ENCODE results near the gene KRT10.
"Not testable (repeated sequence)": the region's sequence is repeated elsewhere in the genome, so short reads cannot be mapped to it uniquely, and the experiment has no call there.

KRT10 gene

GRCh38 chr17:40822132-40822812 lies at the start of gene KRT10:
KRT10 (minus strand) TSS chr17:40822614; CDS start chr17:40822585, 29 bp downstream.
- DNase-seq (ENCODE audit: low read depth in 2 of 2, low spot score in 1 of 2) = no peak

- no peak for DNase-seq (ENCODE audit: low read depth in 2 of 2, low spot score in 1 of 2)
Measured at GRCh38 chr17:40871316-40871715, 48.9 kb upstream of the KRT10 start.

GRCh38 chr17:40870136-40870535 lies 47.7 kb upstream of the KRT10 start:
- no peak for DNase-seq (ENCODE audit: low read depth in 2 of 2, low spot score in 1 of 2)

- no peak for DNase-seq (ENCODE audit: low read depth in 2 of 2, low spot score in 1 of 2)
Measured at GRCh38 chr17:40866838-40867237, 44.4 kb upstream of the KRT10 start, which contains the start of gene KRT12. KRT12 (minus strand) TSS chr17:40867223; CDS start chr17:40867186, 37 bp downstream.

GRCh38 chr17:40864661-40865390 lies 42.4 kb upstream of the KRT10 start:
- no peak for DNase-seq (ENCODE audit: low read depth in 2 of 2, low spot score in 1 of 2)

GRCh38 chr17:40862985-40863733 lies 40.7 kb upstream of the KRT10 start:
- no peak for DNase-seq (ENCODE audit: low read depth in 2 of 2, low spot score in 1 of 2)

- no peak for DNase-seq (ENCODE audit: low read depth in 2 of 2, low spot score in 1 of 2)
Measured at GRCh38 chr17:40859536-40859935, 37.1 kb upstream of the KRT10 start.

- not testable (repeated sequence) for DNase-seq (ENCODE audit: low read depth in 2 of 2, low spot score in 1 of 2)
Measured at GRCh38 chr17:40858667-40859066, 36.3 kb upstream of the KRT10 start.

- DNase-seq (ENCODE audit: low read depth in 2 of 2, low spot score in 1 of 2) = no peak
Measured at GRCh38 chr17:40857535-40857934, 35.1 kb upstream of the KRT10 start.

GRCh38 chr17:40854175-40854814 lies 31.9 kb upstream of the KRT10 start:
- no peak for DNase-seq (ENCODE audit: low read depth in 2 of 2, low spot score in 1 of 2)

- no peak for DNase-seq (ENCODE audit: low read depth in 2 of 2, low spot score in 1 of 2)
Measured at GRCh38 chr17:40852364-40852763, 29.9 kb upstream of the KRT10 start.

- DNase-seq (ENCODE audit: low read depth in 2 of 2, low spot score in 1 of 2) = no peak
Measured at GRCh38 chr17:40850293-40850972, 28.0 kb upstream of the KRT10 start.

- no peak for DNase-seq (ENCODE audit: low read depth in 2 of 2, low spot score in 1 of 2)
Measured at GRCh38 chr17:40849723-40850122, 27.3 kb upstream of the KRT10 start.

GRCh38 chr17:40848583-40849235 lies 26.3 kb upstream of the KRT10 start:
- no peak for DNase-seq (ENCODE audit: low read depth in 2 of 2, low spot score in 1 of 2)

GRCh38 chr17:40846515-40847144 lies 24.2 kb upstream of the KRT10 start:
- DNase-seq (ENCODE audit: low read depth in 2 of 2, low spot score in 1 of 2) = no peak

- no peak for DNase-seq (ENCODE audit: low read depth in 2 of 2, low spot score in 1 of 2)
Measured at GRCh38 chr17:40844671-40845107, 22.3 kb upstream of the KRT10 start.

GRCh38 chr17:40843242-40843641 lies 20.8 kb upstream of the KRT10 start:
- DNase-seq (ENCODE audit: low read depth in 2 of 2, low spot score in 1 of 2) = no peak

GRCh38 chr17:40841246-40841645 lies 18.8 kb upstream of the KRT10 start:
- no peak for DNase-seq (ENCODE audit: low read depth in 2 of 2, low spot score in 1 of 2)

- DNase-seq (ENCODE audit: low read depth in 2 of 2, low spot score in 1 of 2) = no peak
Measured at GRCh38 chr17:40839194-40839593, 16.8 kb upstream of the KRT10 start.

- no peak for DNase-seq (ENCODE audit: low read depth in 2 of 2, low spot score in 1 of 2)
Measured at GRCh38 chr17:40836020-40836419, 13.6 kb upstream of the KRT10 start.
